Stromal cell of bone marrow (primary cell): ENCODE measurements around the gene ABCC2.
"Not testable (repeated sequence)": the region's sequence is repeated elsewhere in the genome, so short reads cannot be mapped to it uniquely, and the experiment has no call there.

Experiments
- DNase-seq: peaks from one replicate; pipeline ENCODE4 v3.0.0-alpha.2; 2012; ENCODE audit warnings: low read depth

ABCC2 gene

DNA sequence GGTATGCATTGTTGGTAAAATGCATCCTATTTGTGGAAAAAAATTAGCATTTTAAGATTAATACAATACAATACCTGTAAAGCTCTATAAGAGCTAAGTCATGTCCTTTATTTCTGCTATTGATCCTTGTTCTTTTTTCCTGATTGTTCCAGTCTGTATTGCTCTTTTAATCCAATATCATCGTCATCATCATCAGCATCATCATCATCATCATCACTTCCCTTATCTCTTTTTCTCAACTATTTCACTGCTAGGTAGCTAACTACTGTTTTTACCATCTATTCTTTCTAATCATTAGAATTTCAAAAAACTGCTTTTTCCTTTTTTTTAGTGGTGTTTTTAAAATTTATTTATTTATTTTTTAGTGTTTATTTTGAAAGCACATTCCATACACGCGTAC, 71.2 kb downstream of the ABCC2 start:
- no peak for DNase-seq

DNA sequence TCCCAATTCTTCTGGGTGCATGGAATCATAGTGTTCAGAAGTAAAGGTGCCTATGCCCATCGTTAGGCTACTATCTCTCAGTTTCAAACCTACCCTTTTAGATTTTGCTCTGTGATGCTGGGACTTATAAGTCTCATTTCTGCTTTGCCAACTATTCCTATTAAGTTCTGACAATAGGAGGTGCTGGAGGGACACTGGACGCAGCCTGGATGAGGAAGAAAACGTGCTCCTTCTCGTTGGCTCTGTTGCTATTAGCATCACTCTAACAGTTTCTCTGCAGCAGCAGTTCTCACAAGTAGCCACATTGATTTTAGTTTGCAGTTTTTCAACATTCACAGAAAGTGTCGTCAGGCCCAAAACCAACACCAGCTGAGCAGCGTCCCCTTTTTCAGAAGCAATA, 72.4 kb downstream of the ABCC2 start:
- peak; percentile 67 for DNase-seq

DNA sequence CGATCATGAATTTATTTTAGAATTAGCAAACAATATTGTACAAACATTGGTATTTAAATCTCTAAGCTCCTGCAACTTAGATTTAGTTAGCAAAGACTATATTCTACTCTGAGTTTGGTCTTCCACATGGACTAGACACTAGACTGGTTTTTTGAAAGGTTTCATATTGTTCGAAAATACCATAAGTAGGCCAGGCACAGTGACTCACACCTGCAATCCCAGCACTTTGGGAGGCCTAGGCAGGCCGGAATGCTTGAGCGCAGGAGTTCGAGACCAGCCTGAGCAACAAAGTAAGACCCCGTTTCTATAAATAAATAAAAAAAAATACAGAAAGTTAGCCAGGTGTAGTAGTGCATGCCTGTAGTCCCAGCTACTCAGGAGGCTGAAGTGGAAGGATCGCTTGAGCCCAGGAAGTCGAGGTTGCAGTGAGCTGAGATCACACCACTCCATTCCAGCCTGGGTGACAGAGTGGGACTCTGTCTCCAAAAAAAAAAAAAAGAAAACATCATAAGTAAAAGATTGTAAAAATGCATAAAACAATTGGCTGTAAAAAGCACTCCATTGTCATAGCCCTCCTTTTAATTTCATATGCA, 73.1 kb downstream of the ABCC2 start:
- no peak for DNase-seq

DNA sequence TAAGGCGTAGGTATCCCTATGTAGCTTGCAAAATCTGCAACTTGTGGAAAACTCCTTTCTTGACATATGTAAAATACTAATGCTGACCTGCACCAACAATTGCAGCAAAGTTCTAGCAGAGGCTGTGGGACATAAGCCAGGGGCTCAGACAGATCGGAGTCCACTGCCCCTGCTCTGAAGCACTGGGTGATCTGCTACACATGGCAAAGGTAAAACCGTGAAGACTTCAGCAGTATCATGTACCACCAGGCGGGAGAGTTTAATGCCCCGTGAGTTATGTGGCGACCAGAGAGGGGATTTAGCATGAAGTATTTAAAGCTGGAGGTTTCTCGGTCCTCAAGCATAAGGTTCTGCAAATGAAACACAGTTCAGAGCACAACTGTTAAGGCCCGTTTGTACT, 76.4 kb downstream of the ABCC2 start:
- DNase-seq: no peak

DNA sequence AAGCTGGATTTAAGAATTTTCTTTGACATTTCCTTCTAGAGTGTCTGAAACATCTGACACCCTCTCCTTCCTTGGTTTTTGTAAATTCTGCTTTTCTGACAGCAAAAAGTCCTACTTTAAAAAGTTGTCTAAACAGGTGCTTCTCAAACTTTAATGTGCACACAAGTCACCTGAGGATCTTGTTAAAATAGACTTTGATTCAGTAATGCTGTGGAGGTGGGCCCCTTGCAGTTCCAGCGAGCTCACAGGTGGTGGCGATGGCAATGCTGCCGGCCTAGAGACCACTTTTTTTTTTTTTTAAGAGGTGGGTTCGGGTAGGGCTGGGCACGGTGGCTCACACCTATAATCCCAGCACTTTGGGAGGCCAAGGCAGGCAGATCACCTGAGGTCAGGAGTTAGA, 77.1 kb downstream of the ABCC2 start:
- no peak for DNase-seq

DNA sequence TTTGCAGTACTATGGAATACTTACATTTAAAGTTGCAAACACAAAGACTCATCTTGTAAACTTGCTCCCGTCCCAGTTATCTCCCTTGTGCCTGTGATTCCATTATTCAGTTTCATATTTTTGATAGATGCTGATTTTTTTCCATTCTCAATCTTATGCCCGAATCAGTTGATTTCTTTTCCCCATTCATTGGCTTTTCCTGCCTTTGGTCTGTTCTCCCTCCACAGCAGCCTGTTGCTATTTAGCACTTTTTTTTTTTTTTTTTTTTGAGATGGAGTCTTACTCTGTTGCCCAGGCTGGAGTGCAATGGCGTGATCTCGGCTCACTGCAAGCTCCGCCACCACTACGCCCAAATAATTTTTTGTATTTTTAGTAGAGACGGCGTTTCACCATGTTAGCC, 78.0 kb downstream of the ABCC2 start:
- no peak for DNase-seq

DNA sequence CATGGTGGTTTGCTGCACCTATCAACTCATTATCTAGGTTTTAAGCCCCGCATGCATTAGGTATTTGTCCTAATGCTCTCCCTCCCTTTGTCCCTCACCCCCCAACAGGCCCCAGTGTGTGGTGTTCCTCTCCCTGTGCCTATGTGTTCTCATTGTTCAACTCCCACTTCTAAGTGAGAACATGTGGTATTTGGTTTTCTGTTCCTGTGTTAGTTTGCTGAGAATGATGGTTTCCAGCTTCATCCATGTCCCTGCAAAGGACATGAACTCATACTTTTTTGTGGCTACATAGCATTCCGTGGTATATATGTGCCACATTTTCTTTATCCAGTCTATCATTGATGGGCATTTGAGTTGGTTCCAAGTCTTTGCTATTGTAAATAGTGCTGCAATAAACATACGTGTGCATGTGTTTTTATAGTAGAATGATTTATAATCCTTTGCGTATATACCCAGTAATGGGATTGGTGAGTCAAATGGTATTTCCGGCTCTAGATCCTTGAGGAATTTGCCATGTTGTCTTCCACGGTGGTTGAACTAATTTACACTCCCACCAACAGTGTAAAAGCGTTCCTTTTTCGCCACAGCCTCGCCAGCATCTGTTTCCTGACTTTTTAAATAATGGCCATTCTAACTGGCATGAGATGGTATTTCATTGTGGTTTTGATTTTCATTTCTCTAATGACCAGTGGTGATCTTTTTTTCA, 81.2 kb downstream of the ABCC2 start:
- not testable (repeated sequence) for DNase-seq

DNA sequence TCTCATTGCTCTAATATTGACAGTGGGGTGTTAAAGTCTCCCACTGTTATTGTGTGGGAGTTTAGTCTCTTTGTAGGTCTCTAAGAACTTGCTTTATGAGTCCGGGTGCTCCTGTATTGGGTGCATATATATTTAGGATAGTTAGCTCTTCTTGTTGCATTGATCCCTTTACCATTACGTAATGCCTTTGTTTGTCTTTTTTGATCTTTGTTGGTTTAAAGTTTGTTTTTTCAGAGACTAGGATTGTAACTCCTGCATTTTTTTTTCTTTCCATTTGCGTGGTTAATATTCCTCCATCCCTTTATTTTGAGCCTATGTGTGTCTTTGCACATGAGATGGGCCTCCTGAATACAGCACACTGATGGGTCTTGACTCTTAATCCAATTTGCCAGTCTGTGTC, 84.8 kb downstream of the ABCC2 start:
- DNase-seq: not testable (repeated sequence)

- no peak for DNase-seq
Measured at GRCh38 chr10:99869581-99870122, 87.2 kb downstream of the ABCC2 start.

GRCh38 chr10:99870123-99870730, 87.8 kb downstream of the ABCC2 start:
- no peak for DNase-seq

DNA sequence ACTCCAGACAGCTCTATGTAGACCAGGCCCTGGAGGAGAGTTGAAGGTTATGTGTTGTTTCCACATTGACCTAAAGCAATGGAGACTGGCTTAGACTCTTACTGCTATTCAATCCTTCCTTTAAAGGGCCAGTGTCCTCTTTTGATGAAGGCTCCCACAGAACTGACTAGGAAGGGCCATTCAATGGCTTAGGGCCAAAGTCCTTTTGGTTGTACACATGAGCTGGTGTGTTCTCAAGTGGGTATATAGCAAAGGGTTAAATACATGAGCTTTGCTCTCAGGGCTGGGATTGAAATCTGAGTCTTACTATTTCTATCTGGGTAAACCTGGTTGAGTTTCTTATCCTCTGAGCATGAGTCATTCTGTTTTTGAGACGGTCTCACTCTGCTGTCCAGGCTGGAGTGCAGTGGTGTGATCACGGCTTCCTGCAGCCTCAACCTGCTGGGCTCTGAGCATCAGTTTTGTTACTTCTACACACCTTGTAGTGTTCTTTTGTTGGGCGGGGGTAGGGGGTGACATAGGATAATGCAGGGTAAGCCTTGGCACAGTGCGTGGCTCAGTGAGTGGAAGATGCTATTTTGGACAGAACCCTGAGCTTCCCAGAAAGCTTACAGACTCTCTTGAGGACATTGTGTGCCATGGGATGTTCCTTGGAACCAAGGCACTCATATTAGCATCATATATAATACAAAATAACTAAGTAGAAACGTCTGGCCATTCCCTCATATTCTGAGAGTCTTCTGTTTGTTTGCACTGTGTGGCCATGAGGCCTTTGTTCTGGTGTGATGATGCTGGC, 90.1 kb downstream of the ABCC2 start:
- no peak for DNase-seq

DNA sequence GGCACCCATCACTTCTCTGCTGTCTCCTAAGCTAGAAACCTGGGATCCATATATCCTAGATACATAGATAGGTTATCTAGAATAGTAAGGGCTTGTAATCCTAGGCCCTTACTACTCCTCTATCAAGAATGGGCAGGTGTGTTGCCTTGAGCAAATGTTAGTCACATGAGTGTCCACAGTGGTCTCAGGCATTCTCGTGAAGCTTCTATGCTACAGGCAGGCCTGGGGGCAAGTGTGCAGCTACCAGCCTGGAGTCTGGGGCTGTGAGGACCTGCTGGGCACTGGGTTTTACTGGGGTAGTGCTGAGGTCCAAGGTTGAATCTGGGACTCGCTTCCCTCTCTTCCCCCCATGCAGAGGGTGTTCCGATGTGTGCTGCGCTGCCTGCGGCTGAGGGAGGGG, 91.4 kb downstream of the ABCC2 start:
- DNase-seq: no peak

- no peak for DNase-seq
Measured at GRCh38 chr10:99874341-99875085, 92.1 kb downstream of the ABCC2 start.

GRCh38 chr10:99875473-99875872, 93.0 kb downstream of the ABCC2 start:
- no peak for DNase-seq

- DNase-seq: no peak
Measured at GRCh38 chr10:99880080-99880835, 97.8 kb downstream of the ABCC2 start.

- no peak for DNase-seq
Measured at GRCh38 chr10:99881371-99881770, 98.9 kb downstream of the ABCC2 start.

DNA sequence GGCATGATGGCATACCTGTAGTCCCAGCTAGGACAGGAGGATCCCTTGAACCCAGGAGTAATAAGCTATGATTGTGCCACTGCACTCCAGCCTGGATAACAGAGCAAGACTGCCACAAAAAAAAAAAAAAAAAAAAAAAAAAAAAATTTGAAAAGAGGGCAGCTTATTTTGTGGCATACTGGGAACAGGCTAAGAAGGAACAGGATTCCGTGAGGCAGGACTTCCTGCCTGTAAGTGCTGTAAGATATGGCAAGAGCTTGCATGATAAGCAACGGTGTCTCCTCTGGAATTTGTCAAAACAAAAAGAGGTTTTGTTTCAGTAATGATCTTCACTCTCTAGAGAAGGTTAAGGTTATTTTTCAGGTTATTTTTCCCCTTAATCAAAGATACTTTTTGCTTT, 101.1 kb downstream of the ABCC2 start:
- DNase-seq: no peak

DNA sequence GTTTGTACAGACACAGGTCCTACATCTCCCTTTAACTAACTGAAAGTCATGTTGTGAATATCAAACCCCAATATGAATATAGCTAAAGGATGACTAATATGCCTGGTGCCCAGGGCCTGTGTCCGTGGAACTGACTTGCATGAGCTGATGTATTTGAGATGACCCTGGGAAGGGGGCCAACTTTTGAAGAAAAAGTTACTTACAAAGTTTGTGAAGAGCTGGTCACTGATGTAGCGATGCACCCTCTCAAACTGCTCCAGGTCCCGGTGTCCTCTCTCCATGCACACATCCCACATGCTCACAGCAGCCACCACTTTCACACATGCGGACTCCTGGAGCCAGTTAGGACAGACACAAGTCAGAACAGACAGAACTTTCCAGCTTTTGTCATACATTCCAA, 106.2 kb downstream of the ABCC2 start:
- DNase-seq: peak; percentile 44

DNA sequence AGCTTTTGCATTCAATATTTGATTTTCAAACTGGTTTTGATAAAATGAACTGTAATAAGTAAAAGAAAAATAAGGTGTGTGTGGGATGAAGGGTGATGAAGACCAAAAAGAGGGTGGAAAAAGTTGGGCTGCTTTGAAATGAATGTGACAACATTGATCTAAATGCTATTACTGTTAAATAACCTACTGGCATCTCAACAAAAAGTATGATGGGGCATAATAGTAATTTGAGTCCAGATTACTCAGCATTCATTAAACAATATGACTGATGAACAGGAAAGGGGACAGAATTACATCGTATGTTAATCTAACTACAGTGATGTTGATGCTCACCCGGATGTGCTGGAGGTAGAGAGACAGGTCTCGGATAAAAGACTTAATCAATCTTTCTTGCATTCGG, 112.2 kb downstream of the ABCC2 start:
- DNase-seq: no peak

- not testable (repeated sequence) for DNase-seq
Measured at GRCh38 chr10:99895066-99895465, 112.6 kb downstream of the ABCC2 start.

DNA sequence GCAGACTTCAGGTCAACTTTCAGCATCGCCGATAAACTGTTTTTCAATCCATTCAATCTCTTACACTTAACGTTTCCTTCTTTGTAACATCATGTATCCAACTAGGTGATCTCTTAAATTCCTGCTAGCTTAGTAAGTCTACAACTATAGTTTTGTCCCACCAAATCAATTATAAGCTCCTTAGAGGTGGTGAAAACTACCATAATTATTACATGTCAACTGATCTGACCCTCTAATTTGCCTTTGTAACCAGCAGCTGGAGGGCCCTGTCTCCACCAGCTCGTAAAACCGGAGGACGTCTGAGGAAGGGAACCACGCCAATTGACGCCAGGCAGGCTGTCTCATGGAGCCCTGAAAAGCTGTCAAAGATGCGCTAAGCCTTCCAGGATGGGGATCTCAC, 113.4 kb downstream of the ABCC2 start:
- DNase-seq: no peak
